Stimulated activated CD4-positive, alpha-beta T cell treated with anti-CD3 and anti-CD28 coated beads, Interleukin-4, amount 100 ng/mL, for 24 hours (primary cell): ENCODE measurements around the gene APOLD1.
"Not testable (repeated sequence)": the region's sequence is repeated elsewhere in the genome, so short reads cannot be mapped to it uniquely, and the experiment has no call there.

ENCODE experiments used
- DNase-seq: peaks from one replicate; pipeline ENCODE4 v3.0.0-alpha.2; 2020

Gene APOLD1

DNA sequence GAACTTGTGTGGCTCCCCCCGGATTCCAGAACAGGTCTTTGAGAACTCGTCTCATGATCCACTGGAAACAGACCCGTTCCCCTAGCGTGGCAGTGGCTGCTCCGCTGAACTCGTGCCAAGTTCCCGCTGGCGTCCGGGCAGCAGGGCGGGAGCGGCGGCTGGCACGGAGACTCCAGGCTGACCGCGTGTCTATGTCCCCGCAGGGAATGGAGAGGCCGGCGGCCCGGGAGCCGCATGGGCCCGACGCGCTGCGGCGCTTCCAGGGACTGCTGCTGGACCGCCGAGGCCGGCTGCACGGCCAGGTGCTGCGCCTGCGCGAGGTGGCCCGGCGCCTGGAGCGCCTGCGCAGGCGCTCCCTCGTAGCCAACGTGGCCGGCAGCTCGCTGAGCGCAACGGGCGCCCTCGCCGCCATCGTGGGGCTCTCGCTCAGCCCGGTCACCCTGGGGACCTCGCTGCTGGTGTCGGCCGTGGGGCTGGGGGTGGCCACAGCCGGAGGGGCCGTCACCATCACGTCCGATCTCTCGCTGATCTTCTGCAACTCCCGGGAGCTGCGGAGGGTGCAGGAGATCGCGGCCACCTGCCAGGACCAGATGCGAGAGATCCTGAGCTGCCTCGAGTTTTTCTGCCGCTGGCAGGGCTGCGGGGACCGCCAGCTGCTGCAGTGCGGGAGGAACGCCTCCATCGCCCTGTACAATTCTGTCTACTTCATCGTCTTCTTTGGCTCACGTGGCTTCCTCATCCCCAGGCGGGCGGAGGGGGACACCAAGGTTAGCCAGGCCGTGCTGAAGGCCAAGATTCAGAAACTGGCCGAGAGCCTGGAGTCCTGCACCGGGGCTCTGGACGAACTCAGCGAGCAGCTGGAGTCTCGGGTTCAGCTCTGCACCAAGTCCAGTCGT, 1.5 kb downstream of the APOLD1 start:
- DNase-seq: peak; percentile 74

DNA sequence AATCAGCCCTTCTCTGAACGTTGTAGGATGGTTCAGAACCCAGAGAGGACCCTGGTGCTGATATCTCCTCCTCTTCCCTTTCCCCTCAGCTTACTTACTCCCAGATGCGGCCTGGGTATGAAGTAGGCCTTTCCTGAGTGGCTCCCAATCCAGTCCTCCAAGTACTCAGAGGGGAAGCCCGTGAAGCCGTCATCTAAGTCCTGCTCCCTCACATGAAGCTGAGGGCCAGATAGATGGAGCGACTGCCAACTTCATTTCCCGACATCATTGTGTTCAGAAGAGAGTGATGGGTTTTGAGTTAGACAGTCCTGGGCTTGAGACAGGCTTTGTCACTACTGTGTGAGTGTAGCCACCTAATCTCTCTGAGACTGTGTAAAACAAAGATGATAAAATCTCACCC, 2.7 kb downstream of the APOLD1 start:
- no peak for DNase-seq

DNA sequence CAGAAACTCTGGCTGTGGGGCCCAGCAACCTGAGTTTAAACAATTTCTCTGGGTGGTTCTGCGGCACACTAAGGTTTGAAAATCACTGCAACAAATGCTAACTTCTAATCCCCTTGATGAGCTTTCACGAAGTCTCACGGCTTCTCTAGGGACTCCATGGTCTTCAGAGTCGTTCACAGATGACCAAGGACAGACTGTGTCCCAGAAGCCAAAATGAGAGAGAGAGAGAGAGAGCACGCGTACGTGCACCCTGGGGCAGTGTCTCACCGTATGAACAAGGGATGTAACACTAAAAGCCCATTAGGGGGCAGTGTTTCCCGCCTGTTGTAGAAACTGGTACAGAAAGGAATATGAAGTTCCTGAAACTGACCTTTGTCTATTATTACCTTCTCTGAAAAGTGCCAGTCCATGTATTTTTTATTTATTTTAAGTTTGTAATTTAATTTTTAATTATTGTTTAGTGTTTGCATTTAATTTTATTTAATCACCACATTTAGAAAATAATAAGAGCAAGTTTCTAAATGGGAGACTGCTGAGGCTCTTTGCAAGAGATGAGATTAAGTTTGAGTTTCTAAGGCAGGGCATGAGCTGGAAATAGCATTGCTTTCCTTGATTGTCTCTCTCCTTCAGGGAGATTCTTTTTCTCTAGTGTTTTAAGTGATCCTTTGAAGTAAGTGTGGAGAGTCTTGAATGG, 3.4 kb downstream of the APOLD1 start:
- peak; percentile 74 for DNase-seq

- DNase-seq: no peak
Observed at GRCh38 chr12:12790956-12791355, 5.5 kb downstream of the APOLD1 start.

DNA sequence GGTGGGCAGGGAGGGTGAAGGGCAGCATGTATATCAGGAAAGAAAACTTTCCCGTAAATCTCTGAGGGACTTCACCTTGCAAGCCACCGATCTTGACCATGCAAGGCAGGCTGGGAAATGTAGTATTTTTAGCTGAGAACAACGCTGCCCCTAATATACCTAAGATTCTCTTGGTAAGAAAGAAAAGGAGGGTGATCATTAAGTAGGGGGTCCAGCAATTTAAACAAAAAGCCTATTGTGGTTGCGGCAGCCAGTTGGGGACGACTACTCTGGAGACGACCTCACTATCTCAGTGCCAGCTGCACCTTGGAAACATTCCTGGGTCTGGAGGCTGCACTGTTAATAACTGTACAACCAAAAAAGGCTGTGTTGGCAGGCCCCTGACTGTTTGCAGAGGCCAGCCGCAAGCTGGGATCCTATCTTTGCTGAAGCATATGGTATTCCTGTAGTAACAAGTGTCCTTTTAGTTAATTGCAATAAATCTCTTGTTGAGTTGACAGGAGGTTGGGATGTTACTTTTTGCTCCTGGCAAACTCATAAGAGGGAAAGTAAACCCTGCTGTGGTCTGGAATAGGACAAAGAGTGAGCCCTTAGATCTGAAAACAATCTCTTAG, 6.4 kb downstream of the APOLD1 start:
- no peak for DNase-seq

DNA sequence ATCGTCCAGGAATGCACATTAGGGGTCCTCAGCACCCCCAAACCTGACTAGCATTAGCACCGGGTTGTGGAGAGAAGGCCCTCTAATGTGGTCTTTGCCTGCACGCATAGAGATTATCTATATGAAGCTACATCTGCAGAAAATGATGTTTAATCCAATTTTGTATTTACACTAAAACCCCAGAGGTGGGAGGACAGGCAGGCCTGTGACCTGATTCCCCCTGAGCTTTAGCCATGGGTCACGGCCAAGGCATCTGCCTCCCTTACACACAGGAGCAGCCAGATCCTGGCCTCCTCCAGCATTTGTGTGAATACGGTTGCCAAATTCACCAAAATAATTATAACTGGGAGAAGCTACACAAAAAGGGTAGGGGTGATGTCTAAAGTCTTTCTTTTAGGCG, 7.0 kb downstream of the APOLD1 start:
- no peak for DNase-seq

DNA sequence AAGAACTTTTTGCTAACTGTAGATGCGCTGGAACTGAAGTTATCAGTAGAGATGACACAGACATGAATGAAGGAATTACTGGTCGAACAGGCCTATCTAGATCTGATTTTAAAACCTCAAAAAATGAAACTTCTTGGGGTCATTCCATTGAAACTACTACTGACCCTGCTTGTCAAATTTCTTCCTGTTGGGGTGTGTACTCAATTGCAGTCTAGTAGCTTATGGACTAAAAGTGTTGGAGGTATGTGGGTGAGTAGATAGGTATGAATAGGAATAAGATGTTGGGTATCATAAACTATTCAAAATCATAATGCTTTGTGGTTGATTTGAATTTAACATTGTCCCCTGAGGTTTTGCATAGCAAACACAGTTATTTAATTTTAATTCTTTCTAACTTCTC, 9.2 kb downstream of the APOLD1 start:
- DNase-seq: no peak

GRCh38 chr12:12796171-12796570, 10.7 kb downstream of the APOLD1 start:
- no peak for DNase-seq

DNA sequence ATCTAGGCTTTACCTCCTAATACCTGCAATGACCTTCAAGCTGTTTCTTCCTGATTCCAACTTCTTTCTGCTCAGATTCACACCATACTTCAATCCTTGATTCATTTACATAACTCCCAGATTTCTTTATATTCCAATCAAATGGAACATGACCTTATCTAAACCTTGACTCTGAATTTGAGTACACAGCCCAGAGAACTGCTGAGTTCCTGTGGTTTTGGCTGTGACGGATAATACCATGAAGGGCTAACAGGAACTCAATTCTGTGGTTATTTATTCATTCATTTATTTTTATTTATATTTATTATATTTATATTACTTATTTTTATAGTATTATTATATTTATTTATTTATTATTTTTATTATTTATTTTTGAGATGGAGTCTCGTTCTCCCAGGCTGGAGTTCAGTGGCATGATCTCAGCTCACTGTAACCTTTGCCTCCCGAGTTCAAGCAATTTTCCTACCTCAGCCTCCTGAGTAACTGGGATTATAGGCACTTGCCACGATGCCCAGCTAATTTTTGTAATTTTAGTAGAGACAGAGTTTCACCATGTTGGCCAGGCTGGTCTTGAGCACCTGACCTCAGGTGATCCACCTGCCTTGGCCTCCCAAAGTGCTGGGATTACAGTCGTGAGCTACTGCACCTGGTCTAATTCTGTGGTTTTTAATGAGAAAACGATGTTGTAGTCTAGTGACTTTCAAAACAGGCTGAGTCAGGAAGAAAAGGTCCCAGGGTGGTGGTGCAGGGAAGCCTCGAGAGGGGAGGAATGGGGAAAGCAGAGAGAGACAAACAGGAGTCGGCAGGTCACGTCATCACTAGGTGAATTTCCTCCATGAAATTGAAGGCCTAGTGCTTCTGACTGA, 11.7 kb downstream of the APOLD1 start:
- DNase-seq: no peak

DNA sequence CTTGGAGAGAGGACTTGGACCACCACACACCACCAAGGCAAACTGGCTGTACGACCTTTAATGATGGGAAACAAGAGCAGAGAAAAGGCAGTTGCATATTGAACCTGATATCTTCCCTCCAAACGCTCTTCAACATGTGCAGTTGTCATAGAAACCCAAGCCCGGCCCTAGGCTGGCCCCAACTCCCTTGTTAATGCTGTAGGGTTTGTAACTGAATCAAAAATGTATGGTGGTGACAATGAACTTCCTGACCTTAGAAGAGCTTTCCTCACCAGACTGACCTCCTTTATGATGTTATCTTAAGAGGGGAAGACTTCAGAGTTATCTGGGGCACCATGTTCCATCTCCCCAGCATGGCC, 12.3 kb downstream of the APOLD1 start:
- no peak for DNase-seq

GRCh38 chr12:12798480-12798879, 13.0 kb downstream of the APOLD1 start:
- no peak for DNase-seq

GRCh38 chr12:12799163-12799920, 13.9 kb downstream of the APOLD1 start:
- no peak for DNase-seq

GRCh38 chr12:12800406-12801180, 15.1 kb downstream of the APOLD1 start:
- DNase-seq: no peak

DNA sequence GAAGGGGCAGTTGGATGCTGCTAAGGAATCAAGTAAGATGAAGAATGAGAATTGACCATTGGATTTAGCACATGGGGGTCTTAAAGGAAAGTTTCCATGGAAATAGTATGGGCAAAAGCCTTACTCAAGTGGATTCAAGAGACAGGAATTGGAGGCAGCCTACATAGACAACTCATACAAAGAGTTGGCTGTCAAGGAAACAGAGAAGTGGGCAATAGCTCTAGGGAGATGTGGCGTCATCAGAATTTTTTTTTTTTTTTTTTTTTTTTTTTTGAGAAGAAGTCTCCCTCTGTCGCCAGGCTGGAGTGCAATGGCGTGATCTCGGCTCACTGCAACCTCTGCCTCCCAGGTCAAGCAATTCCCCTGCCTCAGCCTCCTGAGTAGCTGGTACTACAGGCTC, 16.2 kb downstream of the APOLD1 start:
- not testable (repeated sequence) for DNase-seq

- peak; percentile 54 for DNase-seq
Observed at GRCh38 chr12:12803186-12803585, 17.7 kb downstream of the APOLD1 start.

- DNase-seq: no peak
Observed at GRCh38 chr12:12804011-12804410, 18.6 kb downstream of the APOLD1 start.

- no peak for DNase-seq
Observed at GRCh38 chr12:12804432-12804886, 19.0 kb downstream of the APOLD1 start.

DNA sequence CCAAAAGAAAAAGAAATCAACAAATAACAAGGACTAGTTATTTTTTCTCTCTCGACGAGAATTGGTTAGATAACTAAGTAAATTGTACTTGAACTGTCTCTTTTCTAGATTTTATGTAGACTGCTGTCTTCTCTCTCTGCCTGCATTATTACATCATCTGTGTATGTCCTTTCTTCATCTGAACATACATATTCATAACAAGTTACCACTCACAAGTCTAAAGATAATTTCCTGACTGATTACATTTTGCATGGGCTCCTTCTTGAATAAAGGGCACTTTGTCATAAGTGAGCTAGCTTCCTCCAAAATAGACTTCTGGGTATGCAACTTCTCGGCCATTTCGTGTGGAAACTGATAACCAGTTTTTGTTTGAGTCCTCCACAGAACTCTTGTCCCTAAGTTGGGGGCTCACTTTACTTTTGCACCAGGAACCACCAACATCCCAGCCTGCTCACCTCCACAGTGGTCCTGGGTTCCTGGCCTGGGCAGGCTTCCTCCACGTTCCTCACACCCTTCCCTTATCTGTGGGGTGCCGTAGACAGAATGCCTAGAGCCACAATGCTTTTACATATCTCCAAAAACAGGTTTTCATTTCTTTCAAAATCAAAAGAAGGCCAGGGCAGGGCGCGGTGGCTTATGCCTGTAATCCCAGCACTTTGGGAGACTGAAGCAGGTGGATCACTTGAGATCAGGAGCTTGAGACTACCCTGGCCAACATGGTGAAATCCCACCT, 21.5 kb downstream of the APOLD1 start:
- DNase-seq: no peak

DNA sequence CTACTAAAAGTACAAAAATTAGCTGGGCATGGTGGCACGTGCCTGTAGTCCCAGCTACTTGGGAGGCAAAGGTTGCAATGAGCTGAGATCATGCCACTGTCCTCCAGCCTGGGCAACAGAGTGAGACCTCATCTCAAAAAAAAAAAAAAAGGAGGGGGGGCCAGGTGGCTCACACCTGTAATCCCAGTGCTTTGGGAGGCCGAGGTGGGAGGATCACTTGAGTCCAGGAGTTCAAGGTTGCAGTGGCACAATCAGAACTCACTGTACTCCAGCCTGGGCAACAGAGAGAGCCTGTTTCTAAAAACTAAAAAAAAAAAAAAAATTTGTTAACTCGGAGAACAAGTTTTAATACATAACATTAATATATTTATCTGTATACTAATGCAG, 22.1 kb downstream of the APOLD1 start:
- DNase-seq: not testable (repeated sequence)

DNA sequence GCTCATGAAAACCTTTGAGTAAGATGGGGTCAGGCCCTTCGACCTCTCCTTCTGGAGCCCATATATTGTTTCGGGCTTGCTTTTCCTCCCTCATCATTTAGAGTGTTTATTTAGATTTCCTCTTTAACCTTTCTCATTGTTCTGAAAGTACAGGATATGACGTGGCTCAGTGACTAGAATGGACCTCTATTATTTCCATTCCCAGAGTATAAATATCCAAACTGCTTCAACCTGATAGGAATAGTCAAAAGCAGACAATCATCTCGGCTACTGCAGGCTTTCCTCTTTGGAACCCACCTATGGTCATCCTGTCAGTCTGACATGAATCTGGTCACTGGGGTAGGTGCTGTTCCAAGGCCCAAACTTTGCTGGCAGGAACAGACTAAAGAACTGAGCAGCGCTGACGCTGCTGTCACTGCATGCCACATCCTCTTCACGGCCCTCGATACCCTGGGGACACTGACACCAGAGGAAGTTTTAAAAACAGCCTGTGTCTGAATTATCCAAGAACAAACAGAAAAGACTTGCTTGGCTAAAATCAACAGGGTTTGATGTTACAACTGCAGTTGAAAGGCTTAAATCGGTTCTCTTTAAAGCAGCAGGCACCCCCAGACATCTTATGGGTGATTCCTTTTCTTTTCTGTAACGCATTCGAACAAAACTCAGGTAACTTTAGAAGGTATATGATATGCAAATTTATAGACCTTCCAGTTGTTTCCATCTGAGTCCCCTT, 22.7 kb downstream of the APOLD1 start:
- peak; percentile 38 for DNase-seq
